ENCODE results near the gene ACTBL2.

ACTBL2 gene

GRCh38 chr5:57452885-57453284 is 29.7 kb downstream of the ACTBL2 start:
- no peak for FAIRE-seq
- DNase-seq (ENCODE audit: insufficient read length, low spot score): no peak

GRCh38 chr5:57450991-57451876 is 31.4 kb downstream of the ACTBL2 start:
- DNase-seq (ENCODE audit: insufficient read length, low spot score) (no peak), FAIRE-seq (no peak)

DNA sequence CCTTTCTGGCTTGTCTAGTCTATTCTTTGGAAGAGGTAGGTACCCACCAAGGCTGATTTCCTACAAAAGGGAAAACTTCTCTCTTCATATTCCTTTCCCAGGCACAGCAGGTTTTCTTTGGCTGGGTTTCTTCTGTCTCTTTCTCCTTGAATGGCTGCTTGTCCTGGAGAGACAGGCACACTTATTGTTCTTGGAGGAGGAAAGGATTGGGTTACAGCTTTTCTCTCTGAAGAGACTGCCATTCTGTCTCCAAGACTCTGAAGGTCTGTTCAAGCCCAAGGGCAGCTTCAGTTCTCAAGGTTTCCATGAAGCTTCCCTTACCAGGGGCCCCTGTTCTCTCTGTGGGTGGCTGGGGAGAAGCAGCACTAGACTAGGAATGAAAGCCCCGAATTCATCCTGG is 33.9 kb downstream of the ACTBL2 start:
- DNase-seq (ENCODE audit: insufficient read length, low spot score): no peak
- FAIRE-seq: no peak

DNA sequence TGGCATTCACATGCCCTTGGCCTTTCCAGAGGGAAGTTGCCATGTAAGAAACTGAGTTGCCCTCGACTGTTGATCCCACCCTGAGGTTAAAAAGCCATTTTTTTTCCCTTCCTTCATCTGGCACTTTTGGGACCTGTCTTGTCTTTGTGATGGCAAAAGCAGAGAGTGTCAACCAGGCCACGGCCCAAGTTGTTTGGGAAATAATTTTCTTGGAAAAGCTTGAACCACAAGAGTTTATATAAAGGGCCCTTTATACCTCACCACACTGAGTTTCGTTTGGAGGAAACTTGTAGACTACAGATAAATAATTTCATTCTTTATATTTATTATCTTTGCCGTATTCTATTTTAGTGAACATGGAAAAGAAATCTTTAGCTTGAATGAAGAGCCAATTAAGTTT is 34.3 kb downstream of the ACTBL2 start:
- FAIRE-seq (no peak), DNase-seq (ENCODE audit: insufficient read length, low spot score) (no peak)

- no peak for DNase-seq (ENCODE audit: insufficient read length, low spot score)
- no peak for FAIRE-seq
Observed at GRCh38 chr5:57447658-57448057, 35.0 kb downstream of the ACTBL2 start.

- FAIRE-seq: no peak
- no peak for DNase-seq (ENCODE audit: insufficient read length, low spot score)
Observed at GRCh38 chr5:57446966-57447365, 35.6 kb downstream of the ACTBL2 start.

DNA sequence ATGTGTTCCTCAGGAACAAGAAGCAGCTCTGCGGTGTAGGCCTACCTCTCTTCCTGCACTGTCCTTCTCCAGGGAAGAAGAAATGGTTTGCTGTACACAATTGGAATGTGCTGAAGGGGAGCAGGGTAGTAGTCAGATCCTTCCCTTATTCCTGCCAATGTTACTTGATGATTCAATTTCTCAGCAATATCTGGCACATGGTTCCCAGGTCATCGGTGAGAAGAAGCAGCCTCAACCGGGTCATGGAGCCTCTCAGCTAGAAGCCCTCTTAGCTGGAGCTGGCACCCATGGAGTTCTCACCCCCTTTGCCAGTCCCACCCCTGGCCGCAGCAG is 36.9 kb downstream of the ACTBL2 start:
- DNase-seq (ENCODE audit: insufficient read length, low spot score) (no peak), FAIRE-seq (no peak)

GRCh38 chr5:57445006-57445704 is 37.5 kb downstream of the ACTBL2 start:
- DNase-seq (ENCODE audit: insufficient read length, low spot score): no peak

GRCh38 chr5:57442080-57442839 is 40.4 kb downstream of the ACTBL2 start:
- DNase-seq (ENCODE audit: insufficient read length, low spot score) (peak; percentile 48), FAIRE-seq (peak; percentile 31)

More at GRCh38 chr5:57445006-57445704, 37.5 kb downstream of the ACTBL2 start:
- FAIRE-seq: no peak

- peak; percentile 63 for FAIRE-seq
- peak; percentile 73 for DNase-seq (ENCODE audit: insufficient read length, low spot score)
Observed at GRCh38 chr5:57441557-57441956, 41.1 kb downstream of the ACTBL2 start.

GRCh38 chr5:57439601-57440000 is 43.0 kb downstream of the ACTBL2 start:
- no peak for FAIRE-seq
- no peak for DNase-seq (ENCODE audit: insufficient read length, low spot score)

GRCh38 chr5:57437976-57438805 is 44.4 kb downstream of the ACTBL2 start:
- DNase-seq (ENCODE audit: insufficient read length, low spot score) (no peak), FAIRE-seq (no peak)

DNA sequence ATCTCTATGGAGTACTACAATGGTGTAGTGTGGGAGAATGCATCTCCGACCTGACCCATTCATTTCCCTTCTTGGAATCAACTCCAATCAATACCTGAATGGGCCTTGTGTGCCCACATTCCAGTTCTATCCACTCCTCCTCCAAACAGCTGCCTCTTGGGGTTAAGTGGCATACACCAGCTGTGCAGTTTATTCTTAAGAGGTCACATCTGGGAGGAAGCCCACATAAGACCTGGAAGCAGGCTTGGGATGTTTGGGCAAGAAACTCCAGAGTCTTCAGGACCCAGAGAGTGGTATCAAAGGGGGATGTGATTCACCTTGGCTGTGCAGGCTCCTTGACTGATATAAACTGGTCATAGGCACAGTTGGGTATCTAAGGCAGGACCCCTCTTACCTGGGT is 46.0 kb downstream of the ACTBL2 start:
- no peak for FAIRE-seq
- DNase-seq (ENCODE audit: insufficient read length, low spot score): no peak

GRCh38 chr5:57435701-57436134 is 46.9 kb downstream of the ACTBL2 start:
- DNase-seq (ENCODE audit: insufficient read length, low spot score): peak; percentile 41
- FAIRE-seq: peak; percentile 76

DNA sequence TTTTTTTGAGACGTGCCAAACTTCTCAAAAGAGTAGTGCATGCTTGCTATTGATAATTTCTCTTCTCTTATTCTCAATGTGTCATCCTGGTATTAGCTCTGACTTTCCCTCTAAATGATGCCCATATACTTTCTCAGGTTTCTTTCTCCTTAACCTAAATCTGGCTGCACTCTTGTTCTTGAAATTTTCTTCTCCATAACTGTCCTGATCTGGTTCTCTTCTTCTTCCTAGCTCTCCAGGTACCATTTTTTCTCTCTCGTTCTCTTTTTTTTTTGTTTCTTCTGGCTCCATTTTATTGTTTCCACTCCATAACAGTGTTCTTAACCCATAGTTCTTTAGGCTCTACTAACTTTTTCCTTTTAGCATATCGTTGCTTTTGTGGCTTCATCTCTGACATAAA is 47.9 kb downstream of the ACTBL2 start:
- FAIRE-seq (no peak), DNase-seq (ENCODE audit: insufficient read length, low spot score) (no peak)

DNA sequence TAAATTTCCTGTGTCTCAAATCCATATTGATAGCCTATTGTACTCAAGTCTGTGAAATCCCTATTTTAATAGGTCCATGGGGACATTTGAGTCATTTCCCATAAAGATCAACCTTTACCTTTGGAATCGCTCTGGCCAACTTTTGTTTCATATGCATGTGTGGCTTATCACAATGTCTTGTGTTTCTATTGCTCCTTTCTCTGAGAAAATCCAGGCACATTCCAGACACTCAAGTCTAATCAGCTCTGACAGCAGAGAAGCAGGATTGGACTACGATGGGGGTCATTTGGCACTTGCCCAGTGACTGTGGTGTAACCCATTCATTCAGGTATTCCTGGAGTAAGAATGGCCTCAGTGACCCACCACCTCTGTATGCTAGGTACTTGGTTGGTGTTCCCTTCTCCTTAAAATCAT is 48.4 kb downstream of the ACTBL2 start:
- DNase-seq (ENCODE audit: insufficient read length, low spot score) (no peak), FAIRE-seq (no peak)

GRCh38 chr5:57432876-57433275 is 49.7 kb downstream of the ACTBL2 start:
- FAIRE-seq (no peak), DNase-seq (ENCODE audit: insufficient read length, low spot score) (no peak)

GRCh38 chr5:57431759-57432158 is 50.9 kb downstream of the ACTBL2 start:
- no peak for DNase-seq (ENCODE audit: insufficient read length, low spot score)
- no peak for FAIRE-seq
